Body of pancreas (tissue), 4 donors: ENCODE results near the gene JAML.

Source experiments
- CTCF ChIP-seq, 7 experiments: fragments of 450-650 bp in 4 of 7; fragments of 200-600 bp in 3 of 7; sonication (generic) in 3 of 7; IDR thresholded peaks; one replicate each; pipeline ENCODE4 v1.5.1; 2016 to 2019; ENCODE audit warnings: antibody characterized with exemption in 7 of 7
- POLR2A ChIP-seq, 3 donors: fragments of 450-650 bp; IDR thresholded peaks; one replicate each; pipeline ENCODE4 v1.6.1; 2016; ENCODE audit warnings: antibody characterized with exemption in 3 of 3, mild to moderate bottlenecking in 2 of 3

- TF ChIP-seq CTCF (IDR thresholded peaks at IDR 0.05) (no peak), POLR2A (IDR thresholded peaks at IDR 0.05) (no peak)
These were observed 47.2 kb upstream of the JAML start for GRCh38 chr11:118272001-118272400.
